Endodermal cell (in vitro differentiated cells): ENCODE data around the gene GRIN2C. TPM values are rescaled to one million over a fixed set of nuclear protein-coding genes. Genes with fewer than 3 reads are reported as not detected.

Source experiments
- DNase-seq: peaks from one replicate; pipeline ENCODE4 v3.0.0-alpha.2; 2017
- H3K27ac ChIP-seq: 2 replicates; pipeline ENCODE4 v1.5.1; 2013; ENCODE audit warnings: mild to moderate bottlenecking, low read depth, low read length, moderate library complexity
- H3K27me3 ChIP-seq: 2 replicates; pipeline ENCODE4 v1.6.1; 2013; ENCODE audit warnings: mild to moderate bottlenecking, low read length, moderate library complexity; ENCODE audit not compliant: insufficient read depth, control insufficient read depth, poor library complexity, severe bottlenecking
- H3K36me3 ChIP-seq: 2 replicates; pipeline ENCODE4 v1.7.0; 2013; ENCODE audit warnings: mild to moderate bottlenecking, low read length, moderate library complexity; ENCODE audit not compliant: control insufficient read depth, insufficient read depth
- H3K4me1 ChIP-seq: one replicate; pipeline ENCODE4 v1.7.0; 2013; ENCODE audit warnings: low read length; ENCODE audit not compliant: control insufficient read depth, insufficient read depth
- H3K4me3 ChIP-seq: 2 replicates; pipeline ENCODE4 v1.5.1; 2013; ENCODE audit warnings: mild to moderate bottlenecking, low read length, moderate library complexity
- H3K9ac ChIP-seq: 2 replicates; pipeline ENCODE4 v1.6.1; 2013; ENCODE audit warnings: mild to moderate bottlenecking, low read length, moderate library complexity; ENCODE audit not compliant: poor library complexity, severe bottlenecking; ENCODE audit errors: extremely low read depth
- H3K9me3 ChIP-seq: 2 replicates; pipeline ENCODE4 v1.6.1; 2013; ENCODE audit warnings: mild to moderate bottlenecking, low read length, moderate library complexity; ENCODE audit not compliant: control insufficient read depth
- H3K27ac Mint-ChIP-seq: 2 replicates; pipeline ENCODE4 v1.8.0; 2020; ENCODE audit warnings: mixed read lengths
- H3K27me3 Mint-ChIP-seq: 2 replicates; pipeline ENCODE4 v1.8.0; 2021; ENCODE audit warnings: mild to moderate bottlenecking, mixed read lengths; ENCODE audit not compliant: insufficient read depth
- H3K36me3 Mint-ChIP-seq: 2 replicates; pipeline ENCODE4 v1.8.0; 2020; ENCODE audit warnings: low read depth, mixed read lengths
- H3K4me1 Mint-ChIP-seq: 2 replicates; pipeline ENCODE4 v1.8.0; 2020; ENCODE audit warnings: mixed read lengths
- H3K4me3 Mint-ChIP-seq: 2 replicates; pipeline ENCODE4 v1.8.0; 2020; ENCODE audit warnings: mild to moderate bottlenecking, moderate library complexity, mixed read lengths
- H3K9me3 Mint-ChIP-seq: 2 replicates; pipeline ENCODE4 v1.8.0; 2020; ENCODE audit warnings: mild to moderate bottlenecking, mixed read lengths
- CTCF ChIP-seq: fragments of 200-600 bp; sonication (generic); conservative IDR thresholded peaks from 2 replicates; pipeline ENCODE4 v1.5.0; 2021; ENCODE audit warnings: antibody characterized with exemption, mild to moderate bottlenecking
- WGBS, 2 experiments: methylation state at CpG; one replicate each; pipeline versions ENCODE4 v1.1.5 to v1.1.7; 2013; ENCODE audit warnings: missing lambda C conversion rate in 2 of 2, mixed read lengths in 1 of 2; ENCODE audit not compliant: insufficient coverage in 1 of 2, insufficient read length in 1 of 2; 5-methylcytosine and 5-hydroxymethylcytosine counted together
- total RNA-seq, 2 donors: library from RNA; stranded (reverse); fragmentation: NEBNext Ultra II Directional in 1 of 2; extraction: Animal tissue kit (Norgen Biotek cat#: 25700) in 1 of 2; gene quantifications; 2 replicates in 1 of 2; 3 replicates in 1 of 2; pipeline ENCODE4 v1.2.1, GENCODE V29; 2021

GRIN2C gene
- total RNA-seq, 2 donors from 2014 or later, result 0.24 to 0.31 TPM

GRCh38 chr17:74866198-74866835, 6.6 kb upstream of the GRIN2C start:
- peaks cover 10% of the 10 kb centered on the region for H3K36me3 Mint-ChIP-seq

DNA sequence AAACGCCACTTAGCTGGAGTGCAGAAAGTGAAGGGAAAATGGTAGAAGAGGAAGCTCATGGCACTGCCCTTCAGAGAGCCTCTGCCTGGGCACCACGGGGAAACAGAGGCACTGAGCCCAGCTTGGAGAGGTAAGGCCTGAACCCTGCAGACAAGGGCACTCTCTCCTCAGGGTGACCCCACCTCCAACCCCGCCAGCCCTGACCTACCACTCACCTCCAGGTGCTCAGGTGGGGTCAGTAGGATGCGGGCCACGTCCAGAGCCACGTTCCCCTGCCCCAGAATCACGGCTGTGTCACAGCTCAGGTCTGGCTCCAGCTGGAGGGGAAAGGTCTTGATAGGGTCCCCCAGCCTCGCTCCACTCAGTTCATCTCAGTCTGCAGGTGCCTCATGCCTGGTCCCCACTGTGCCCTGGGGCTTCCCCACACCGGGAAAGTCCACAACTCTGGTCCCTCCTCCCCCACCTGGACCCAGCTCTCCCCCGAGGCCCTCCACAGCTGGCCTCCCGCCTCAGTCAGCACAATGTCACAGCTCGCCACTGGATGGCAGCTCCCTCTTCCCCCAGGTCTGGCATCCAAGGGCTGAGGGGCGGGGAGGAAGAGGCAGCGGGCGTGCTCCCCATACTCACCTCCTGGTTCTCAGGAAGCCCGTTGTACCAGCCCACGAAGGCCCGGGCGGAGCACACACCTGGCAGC, 6.0 kb upstream of the GRIN2C start:
- Mint-ChIP-seq H3K36me3 (peaks cover 10% of the 10 kb centered on the region), H3K27ac (no peak overlapping the region), H3K4me3 (no peak overlapping the region), H3K4me1 (peaks cover 1% of the 10 kb centered on the region), H3K27me3 (peaks cover 17% of the 10 kb centered on the region), H3K9me3 (no peaks in the 10 kb centered on the region)
- H3K36me3 ChIP-seq, result peaks cover 17% of the 10 kb centered on the region
- peak; percentile 33 for TF ChIP-seq CTCF
- H3K27me3 ChIP-seq, result peaks cover 16% of the 10 kb centered on the region
- 89 to 100% methylated on average over 7 to 19 of the region's 19 CpGs for WGBS, 2 experiments
- no peaks in the 10 kb centered on the region for H3K4me1 ChIP-seq
- peak; percentile 75 for DNase-seq
- H3K4me3 ChIP-seq, result no peak overlapping the region
- H3K9ac ChIP-seq, result no peak overlapping the region
- H3K9me3 ChIP-seq, result no peaks in the 10 kb centered on the region
- no peak overlapping the region for H3K27ac ChIP-seq

More at GRCh38 chr17:74866198-74866835, 6.6 kb upstream of the GRIN2C start:
- Mint-ChIP-seq H3K4me3 (no peak overlapping the region), H3K9me3 (no peaks in the 10 kb centered on the region), H3K27ac (no peak overlapping the region), H3K27me3 (peaks cover 10% of the 10 kb centered on the region), H3K4me1 (peaks cover 1% of the 10 kb centered on the region)
- DNase-seq, result no peak
- no peaks in the 10 kb centered on the region for H3K9me3 ChIP-seq
- no peaks in the 10 kb centered on the region for H3K4me1 ChIP-seq
- 88 to 93% methylated on average over 6 to 19 of the region's 19 CpGs for WGBS, 2 experiments
- H3K4me3 ChIP-seq, result no peak overlapping the region
- TF ChIP-seq CTCF, result no peak
- H3K27me3 ChIP-seq, result peaks cover 9% of the 10 kb centered on the region
- peaks cover 17% of the 10 kb centered on the region for H3K36me3 ChIP-seq
- no peak overlapping the region for H3K9ac ChIP-seq
- no peak overlapping the region for H3K27ac ChIP-seq

GRCh38 chr17:74864866-74865395, 5.2 kb upstream of the GRIN2C start:
- peaks cover 8% of the 10 kb centered on the region for H3K36me3 Mint-ChIP-seq
- H3K9me3 Mint-ChIP-seq, result no peaks in the 10 kb centered on the region
- 50% methylated on average over 10 to 11 of the region's 11 CpGs for WGBS, 2 experiments
- H3K9ac ChIP-seq, result no peak overlapping the region
- H3K4me3 Mint-ChIP-seq, result no peak overlapping the region
- H3K27ac Mint-ChIP-seq, result no peak overlapping the region
- peak; percentile 97 for DNase-seq
- H3K4me1 Mint-ChIP-seq, result peaks cover 1% of the 10 kb centered on the region
- peak; percentile 90 for TF ChIP-seq CTCF
- H3K27ac ChIP-seq, result no peak overlapping the region
- H3K4me1 ChIP-seq, result no peaks in the 10 kb centered on the region
- no peaks in the 10 kb centered on the region for H3K9me3 ChIP-seq
- H3K27me3 ChIP-seq, result peaks cover 23% of the 10 kb centered on the region
- H3K4me3 ChIP-seq, result no peak overlapping the region
- peaks cover 22% of the 10 kb centered on the region for H3K27me3 Mint-ChIP-seq
- peaks cover 17% of the 10 kb centered on the region for H3K36me3 ChIP-seq
